Kasumi-1 (cell line): ENCODE results near the gene TGM5.
A peak's percentile ranks its signal among the peaks of the same experiment; 100 is the strongest.
"Not testable (repeated sequence)": the region's sequence is repeated elsewhere in the genome, so short reads cannot be mapped to it uniquely, and the experiment has no call there.

Source experiments
- DNase-seq, 2 experiments: peaks; one replicate each; lab custom pipeline; 2025; lab: John Stamatoyannopoulos, UW

Gene TGM5

DNA sequence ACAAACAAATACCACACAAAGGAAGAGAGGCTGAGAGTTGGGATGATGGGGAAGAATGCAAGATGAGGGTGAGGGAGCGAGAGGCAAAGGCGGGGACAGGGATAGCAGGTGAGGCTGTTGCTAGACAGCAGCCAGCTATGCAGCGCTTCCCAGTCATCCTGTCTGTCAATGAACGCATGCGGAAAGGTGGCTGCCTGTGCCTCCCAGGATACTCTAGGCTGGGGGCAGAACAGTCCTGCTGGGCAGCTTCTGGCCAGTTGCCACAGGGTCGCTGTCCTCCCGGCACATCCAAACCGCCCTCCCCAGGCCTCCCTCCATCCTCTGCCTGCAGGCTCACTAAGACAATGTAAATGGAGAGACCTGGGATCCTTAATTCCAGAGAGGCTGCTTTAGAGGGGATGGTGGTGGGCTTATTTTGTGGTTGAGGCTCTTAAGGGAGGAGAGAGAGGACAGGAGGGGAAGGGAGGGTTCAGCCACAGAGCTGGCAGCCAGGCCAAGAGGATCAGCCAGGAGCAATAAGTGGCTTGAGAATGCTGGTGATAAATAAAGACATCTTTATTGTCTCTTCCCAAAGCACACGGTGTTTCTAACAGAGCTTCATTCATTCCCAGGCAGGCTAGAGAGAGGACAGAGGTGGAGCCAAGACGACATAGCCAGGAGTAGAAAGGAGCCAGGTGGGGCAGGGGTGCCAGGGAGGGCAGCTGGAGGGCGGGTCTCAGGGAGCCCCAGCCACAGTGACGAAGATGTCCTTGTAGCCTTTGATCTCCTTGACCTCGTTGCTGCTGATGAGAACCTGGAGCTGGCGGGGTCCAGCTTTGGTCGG lies 9.2 kb upstream of the TGM5 start:
- DNase-seq = no peak

DNA sequence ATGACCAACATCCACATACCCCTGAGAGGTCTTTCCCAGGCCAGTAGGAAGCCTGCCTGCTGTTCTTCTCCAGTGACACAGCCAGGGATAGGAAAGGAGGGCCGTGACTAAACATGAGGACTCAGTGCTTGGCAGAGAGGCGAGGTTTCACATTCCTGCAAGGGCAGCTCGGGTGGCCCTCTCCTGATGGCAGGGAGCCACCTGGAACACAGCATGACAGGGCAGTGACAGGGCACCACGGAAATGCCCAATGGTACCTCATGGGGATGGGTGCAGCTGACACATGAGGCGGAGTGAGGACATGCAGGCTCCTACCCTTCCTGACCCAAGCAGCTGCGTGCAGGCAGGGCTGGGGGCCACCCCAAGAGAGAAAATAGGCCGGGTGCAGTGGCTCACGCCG lies 7.4 kb upstream of the TGM5 start:
- DNase-seq = no peak

DNA sequence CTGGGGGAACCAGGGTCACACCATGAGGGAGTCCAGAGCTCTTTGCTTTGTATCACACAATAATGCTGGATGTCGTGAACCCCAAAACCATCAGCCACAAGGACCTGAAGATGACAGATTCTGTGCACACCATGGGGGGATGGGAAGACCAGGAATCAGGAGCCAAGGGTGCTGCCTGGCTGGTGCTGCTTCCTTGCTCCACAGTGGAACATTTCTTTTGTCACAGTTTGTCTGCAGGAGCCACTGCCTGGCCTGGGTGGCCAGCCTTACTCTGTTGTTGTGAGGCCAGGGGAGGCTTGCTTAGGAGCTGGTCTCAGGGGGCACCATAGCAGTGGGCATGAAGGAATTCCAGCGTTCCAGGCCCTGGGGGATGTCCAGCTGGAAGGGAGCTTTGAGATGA lies 6.5 kb upstream of the TGM5 start:
- no peak for DNase-seq

DNA sequence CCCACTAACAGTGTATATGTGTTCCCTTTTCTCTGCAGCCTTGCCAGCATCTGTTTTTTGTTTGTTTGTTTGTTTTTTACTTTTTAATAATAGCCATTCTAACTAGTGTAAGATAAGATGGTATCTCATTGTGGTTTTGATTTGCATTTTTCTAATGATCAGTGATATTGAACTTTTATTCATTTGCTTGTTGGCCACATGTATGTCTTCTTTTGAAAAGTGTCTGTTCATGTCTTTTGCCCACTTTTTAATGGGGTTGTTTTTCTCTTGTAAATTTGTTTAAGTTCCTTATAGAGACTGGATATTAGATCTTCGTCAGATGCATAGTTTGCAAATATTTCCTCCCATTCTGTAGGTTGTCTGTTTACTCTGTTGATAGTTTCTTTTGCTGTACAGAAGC lies 5.2 kb upstream of the TGM5 start:
- not testable (repeated sequence) for DNase-seq

DNA sequence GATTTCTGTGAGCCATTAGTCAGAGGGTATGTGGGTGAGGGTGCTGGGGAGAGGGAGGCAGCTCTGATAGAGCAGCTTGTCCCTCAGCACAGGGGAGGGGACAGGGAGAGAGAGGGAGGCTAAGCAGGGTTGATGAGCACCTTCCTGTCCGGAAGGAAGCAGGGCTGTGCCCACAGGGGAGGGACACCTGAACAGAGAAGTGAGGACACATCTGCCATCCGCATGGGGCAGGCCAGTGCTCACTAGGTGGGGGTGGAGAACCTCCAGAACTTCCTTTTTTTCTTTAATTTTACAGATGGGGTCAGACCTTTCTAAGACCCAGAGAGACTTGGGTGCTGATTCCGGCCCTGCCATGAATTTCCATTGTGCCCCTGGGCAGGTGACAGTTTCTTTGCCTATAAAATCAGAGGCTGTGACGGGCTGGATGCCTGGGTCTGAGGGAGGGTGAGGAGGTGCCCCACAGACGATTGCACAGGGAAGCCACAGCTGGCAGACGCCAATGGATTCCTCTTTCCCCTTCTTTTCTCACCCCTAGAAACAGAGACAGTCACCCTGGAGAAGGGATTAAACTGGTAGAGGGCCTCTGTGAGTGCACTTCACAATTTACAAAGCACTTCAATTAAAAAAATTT lies 4.1 kb upstream of the TGM5 start:
- DNase-seq = peak; percentile 70 to 71

DNA sequence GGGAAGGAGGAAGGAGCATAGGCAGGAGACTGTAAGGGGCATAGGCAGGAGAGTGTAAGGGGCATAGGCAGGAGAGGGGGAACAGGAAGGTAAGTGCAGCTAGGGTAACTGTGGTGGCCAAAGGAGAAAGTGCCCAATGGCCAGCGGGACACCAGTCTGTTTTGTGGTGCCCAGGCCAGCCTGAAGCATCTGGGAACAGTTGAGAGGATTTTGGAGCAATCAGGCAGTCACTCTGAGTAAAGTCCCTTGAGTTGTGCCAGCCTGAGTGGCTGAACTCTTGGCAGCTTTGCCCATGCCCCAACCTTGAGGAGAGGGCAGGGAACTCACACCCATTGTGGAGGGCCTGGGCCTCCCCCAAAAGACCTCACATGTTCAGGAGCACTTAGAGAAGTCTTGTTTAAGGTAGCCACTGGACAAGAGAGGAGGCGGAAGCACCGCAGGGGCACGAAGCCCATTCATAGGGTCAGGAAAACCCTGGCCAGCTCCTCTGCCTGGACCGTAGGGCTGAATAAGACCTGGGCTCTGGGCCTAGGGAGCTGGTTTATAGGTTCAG lies 3.5 kb upstream of the TGM5 start:
- DNase-seq = no peak

DNA sequence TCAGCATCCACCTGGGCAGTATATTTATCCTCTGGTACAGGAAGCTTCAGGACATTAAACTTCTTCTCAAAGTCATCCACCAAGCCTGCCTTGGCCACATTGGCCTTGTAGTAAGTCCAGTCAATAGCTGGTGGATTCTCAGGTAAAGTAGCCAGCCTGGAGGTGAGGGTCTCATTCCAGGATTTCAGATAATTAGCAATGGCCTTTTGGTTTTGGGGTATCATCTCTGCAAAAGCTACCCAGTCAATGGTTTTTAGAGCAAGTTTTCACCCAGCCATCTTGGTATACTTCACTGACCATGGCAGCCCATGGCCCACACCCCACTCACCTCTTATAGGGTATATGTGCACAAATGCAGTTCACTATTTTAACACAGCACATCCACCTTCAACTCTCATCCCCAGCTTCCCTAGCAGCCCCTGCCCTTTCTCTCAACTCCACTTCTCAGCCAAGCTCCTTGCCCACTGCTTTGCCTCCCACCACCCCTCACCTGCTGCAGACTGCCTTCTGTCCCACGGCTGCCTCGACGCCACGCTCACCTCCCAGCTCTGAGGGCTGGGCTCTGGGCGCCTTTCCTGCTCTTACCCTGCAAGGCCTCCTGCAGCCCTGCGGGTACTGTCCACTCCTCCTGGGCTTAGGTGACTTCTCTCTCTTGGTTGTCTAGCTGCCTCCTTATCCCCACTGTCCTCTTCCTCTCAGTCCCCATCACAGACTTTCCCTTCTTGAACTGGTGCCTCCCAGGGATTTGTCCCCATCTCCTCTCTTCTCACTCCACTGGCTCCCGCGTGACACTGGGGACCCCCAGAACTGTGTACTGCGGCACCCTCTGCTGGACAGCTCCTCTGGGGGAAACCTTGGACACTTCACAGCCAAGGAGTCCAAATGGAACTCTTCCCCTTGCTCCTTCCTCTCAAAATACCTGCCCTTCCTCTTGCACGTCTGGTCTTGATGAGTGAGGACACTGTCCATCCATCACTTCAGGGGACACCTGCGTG lies 1.7 kb upstream of the TGM5 start:
- DNase-seq = peak; percentile 26 to 46

DNA sequence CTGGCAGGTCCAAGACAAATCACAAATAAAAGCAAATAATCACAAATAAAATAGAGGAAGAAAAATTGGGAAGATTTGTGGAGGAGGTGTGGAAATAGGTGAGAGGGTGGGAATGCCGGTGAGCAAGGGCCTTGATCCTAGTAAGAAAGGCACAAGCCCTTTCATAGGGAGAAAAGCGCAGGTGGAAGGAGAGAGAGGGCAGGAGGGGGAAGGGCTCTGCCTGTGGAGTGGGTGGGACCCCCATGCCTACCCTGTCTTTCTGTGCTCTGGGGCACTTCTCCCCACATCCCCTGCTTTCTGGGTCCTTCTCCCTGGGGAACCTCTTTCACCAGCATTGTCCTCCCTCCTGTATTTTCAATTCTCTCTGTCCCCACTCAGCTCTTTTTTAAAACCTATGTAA lies 711 bp upstream of the TGM5 start:
- no peak for DNase-seq

DNA sequence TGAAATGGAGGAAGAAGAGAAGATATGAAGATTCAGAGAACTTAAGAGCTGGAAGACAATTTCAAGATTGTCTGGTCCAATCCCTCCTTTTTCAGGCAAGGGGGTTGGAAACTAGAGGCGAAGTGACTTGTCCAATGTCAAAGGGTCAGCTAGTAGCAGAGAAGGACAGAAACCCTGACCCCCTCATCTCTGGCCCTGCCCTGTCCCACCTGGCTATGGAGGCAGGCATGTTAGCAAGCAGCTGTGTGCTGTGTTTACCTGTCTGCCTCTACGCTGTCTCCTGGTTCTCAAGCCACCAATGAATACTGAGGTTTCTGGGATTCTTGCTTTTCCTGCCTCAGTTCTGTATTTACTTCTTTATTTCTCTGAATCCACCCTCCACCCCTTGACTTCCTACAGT lies 342 bp downstream of the TGM5 start:
- DNase-seq = no peak

DNA sequence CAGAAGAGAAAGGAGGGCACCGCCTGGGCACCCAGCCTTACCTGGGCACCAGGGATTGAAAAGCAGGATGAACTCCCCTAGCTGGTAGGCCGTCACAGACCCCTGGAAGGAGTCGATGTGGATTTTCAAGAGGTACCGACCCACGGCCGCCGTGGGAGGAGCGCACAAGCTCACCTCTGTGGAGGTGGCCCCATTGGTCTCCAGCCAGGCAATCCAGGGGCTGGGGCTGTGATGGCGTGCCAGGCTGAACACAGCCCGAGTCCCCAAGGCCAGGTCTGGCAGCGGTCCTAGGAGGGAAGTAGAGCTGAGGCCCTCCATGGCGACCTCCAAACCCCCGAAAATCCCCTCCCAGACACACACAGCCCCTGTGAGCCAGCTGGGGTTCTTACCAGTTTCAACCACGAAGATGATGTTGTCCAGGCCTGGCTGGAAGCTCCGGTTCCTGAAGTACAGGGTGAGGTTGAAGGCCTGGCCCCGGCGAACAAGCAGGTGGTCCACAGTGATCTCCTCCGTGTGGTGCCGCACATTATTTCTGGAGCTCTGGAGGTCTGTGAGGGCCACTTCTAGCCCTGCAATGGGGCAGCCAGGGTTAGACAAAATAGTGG lies 6.6 kb downstream of the TGM5 start:
- no peak for DNase-seq

DNA sequence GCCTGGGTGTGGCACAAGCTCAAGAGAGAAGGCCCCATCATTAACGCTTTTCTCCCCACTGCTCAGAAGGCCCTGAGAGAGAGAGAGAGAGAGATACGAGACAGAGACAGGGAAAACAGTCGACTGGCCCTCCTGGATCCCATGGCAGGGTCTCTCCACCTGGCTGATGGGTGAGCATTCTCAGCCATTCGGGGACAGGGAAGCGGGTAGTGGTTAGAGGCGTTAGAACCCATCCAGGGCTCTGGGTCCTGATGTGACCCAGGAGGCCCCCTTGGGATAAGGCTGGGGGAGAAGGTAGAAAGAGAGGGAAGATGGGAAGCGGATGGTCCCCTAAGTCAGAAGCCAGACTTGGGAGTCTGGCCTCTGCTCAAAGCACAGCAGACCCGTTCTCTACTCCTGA lies 7.9 kb downstream of the TGM5 start:
- no peak for DNase-seq

DNA sequence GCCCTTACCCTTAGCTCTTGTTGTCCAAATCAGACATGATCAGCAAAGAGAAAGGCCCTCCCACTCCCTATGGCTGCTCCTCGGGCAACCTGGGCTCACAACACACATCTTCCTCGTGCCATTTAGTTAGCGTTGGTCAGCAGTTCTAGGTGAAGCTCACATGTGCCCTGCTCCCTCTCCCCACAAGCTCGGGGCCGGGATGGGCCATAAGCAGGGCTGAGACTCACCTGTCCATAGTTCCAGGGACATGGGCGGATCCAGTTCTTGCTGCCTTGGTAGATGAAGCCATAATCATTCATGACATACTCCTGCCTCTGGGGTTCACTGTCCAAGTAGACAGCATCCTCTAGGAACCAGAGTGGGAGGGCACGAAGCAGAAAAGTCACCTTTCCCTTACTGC lies 10.4 kb downstream of the TGM5 start:
- no peak for DNase-seq

DNA sequence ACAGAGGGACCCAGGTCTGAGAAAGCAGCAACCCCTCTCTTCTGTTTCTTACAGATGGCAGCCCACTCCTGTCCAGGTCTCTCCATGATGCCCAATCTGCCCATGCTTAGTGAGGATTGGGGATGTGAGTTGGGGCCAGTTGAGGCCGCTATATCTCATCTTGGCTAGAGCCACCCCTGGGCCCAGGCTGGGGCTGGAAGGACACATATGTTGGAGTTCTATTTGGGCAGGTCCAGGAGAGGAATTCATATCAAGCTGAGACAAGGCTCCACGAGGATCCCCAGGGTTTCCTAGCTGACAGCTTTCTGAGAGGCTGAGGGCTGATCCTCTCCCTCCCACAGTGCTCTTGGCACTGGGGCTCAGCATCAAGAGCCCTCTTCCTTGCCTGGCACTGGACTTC lies 11.4 kb downstream of the TGM5 start:
- no peak for DNase-seq

DNA sequence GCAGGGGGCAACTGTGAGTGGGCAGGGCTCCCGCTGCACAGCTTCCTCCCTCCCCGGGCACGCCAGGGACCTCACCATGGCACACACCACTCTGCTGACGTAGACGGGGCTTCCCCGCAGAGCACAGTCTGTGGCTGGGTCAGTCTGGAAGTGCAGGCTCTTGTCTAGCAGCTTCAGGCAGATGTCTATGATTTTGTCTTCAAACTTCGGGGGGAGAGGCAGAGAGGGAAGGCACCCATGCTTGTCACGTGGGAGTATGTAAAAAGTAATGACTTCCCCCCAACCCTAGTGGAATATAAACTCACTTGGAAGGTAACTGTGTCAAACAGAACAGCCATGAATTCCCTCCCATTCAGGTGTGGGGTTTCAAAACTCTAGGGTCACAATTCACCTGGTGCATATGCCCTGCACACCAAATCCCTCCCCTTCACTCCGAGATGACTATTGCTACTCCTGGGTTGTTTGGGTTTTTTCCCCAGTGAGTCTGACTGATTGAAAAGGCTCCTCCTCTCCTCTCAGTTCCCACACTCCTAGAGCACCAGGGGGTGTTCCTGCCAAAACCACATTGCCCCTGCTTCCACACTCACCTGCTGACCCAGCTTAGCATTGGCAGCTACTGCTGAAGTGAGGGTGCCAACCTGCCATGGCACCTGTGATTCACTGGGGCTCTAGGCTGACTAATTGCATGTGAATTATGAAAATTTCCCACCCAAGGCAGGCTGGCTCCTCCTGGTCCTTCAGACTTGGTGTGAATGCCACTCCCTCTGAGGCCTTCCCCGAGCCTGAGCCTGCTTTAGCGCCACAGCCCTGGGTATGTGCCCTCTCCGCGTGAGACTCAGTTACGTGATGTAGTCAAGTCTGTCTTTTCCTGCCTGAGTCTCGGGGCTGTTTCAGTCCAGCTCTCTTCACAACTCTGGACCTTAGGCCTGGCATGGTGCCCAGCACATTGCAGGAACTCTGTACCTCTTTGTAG lies 13.0 kb downstream of the TGM5 start:
- DNase-seq = no peak

DNA sequence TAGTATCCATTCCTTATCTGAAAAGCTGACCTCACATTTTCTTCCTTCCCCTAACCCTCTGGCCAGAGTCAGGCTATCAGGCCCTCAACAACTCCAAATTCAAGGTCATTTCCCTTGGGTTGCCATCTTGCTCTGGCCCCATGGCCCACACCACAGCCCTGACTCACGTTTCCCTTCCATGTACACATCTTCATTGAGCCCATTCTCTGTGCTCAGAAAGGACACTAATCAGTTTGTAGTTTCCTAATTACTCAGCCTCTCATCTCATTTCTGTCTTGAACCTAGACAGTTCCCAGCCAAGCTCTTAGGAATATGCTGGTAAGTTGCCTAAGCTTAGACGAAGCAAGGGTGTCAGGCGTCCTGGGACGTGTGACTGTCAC lies 14.9 kb downstream of the TGM5 start:
- no peak for DNase-seq

DNA sequence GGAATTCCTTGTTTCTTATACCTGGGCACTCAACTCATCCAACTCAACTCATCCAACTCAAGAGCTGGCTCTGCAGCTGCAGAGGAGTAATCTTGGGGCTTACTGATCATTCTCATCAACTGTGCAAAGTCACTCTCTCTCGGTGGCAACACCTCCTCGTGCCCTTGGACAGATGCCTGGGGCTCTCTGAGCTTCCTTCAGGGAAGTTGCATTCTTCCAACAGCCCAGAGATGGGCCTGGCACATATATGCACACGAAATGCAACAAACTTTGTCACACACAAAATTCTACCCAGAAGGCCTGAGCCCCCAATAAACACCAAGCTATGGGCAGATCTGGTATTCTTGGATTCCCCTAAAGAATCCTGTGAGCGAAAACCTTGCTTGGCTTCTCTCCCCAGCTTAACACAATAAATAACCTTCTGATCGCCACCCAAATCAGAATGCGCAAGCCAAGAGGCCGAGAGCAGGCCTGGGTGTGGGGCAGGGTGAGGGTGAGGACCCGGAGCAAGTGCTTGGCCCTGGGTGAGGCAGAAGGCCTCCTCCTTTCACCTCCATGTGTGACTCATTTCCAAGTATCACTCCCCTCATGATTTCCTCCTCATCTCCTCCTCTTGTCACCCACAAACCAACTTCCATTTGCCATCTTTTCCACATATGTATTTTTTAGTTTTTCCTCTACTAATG lies 15.4 kb downstream of the TGM5 start:
- DNase-seq = no peak

DNA sequence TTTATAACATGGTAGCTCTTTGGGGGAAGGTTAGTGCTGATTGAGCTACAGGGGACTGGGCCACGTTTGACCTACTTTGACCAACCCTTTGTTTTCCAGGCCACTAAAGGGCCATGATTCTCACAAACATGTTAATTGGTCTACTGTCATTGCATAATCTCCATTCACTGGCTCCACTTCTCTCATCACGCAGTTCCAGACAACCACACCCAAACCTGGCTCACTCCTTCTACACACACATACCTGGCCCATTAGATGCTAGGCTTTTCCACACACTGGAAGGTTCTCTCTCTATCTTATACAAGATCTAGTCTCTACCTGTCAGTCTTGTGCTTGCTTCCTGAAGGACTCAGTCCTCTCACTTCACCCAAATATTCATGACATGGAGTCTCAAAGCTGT lies 15.9 kb downstream of the TGM5 start:
- no peak for DNase-seq

DNA sequence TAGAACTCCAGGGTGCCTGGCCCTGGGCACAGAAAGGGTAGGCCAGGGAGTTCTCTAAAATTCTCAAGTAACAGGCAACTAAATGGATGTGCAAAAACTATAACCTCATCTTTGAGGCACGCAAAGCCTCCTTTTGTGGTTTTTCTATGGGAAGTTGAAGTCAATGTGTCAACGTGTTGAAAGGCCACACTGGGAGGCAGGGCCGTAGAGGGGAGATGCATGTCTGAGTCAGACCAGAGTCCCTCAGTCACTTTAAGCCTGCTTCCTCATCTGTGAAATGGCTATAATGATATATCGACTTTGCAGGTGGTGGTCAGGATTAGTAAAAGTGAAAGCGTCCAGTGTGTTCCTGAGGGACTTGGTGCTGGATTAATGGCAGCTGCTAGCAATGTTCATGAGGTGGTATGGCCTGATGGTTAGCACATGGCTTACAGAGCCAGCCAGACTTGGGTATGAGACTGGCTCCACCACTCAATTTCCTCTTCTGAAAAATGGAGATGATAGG lies 17.0 kb downstream of the TGM5 start:
- DNase-seq = peak; percentile 84 to 87

DNA sequence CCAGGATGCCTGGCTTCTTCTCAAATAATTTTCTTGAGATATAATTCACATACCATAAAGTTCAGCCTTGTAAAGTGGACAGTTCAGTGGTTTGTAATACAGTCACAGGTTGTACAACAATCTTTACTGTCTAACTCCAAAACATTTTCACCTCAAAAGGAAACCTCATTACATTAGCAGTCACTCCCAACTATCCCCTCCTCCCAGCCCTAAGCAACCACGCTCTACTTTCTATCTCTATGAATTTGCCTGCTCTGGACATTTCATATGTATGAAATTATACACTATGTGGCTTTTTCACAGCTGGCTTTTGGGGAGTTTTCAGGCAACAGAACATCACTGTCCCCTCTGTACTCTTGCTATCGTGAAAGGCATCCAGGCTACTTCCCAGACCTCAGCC lies 17.5 kb downstream of the TGM5 start:
- DNase-seq = no peak

DNA sequence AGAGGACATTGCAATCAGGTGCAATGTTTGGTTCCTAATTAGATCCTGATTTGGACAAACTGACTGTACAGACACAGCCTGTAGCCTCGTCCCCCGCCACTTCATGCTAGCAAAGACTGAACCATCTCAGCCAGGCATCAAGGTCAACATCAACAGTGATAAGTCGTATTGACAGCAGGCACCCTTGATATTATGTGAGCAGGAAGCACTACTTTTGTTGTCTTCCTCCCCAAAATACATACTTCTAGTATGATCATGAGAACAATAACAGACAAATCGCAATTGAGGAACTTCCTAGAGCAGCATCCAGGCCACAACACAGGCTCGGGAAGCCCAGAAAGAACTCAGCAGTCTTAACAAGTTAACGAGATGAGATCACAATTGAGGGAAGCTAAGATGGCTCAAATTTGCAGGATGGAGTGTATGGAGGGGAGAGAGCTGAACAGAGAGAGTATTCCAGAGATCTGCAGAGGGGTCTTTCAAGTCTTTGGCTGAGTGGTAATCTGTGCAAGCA lies 20.4 kb downstream of the TGM5 start:
- peak; percentile 12 to 25 for DNase-seq
